AG09309 (cell line): ENCODE results near the gene SH3TC2.

Experiments used
- DNase-seq: peaks from one replicate; pipeline ENCODE4 v3.0.0-alpha.2; 2010; ENCODE audit warnings: low read depth
- H3K4me3 ChIP-seq: 2 replicates; pipeline ENCODE4 v1.5.1; 2011; ENCODE audit warnings: mild to moderate bottlenecking, low read depth, low read length, moderate library complexity; ENCODE audit not compliant: control insufficient read depth
- CTCF ChIP-seq: IDR thresholded peaks from 2 replicates; pipeline ENCODE4 v1.5.1; 2011; ENCODE audit warnings: mild to moderate bottlenecking, low read depth, low read length, inconsistent platforms; ENCODE audit not compliant: insufficient read depth, control insufficient read depth; ENCODE audit errors: missing control alignments

The SH3TC2 gene

DNA sequence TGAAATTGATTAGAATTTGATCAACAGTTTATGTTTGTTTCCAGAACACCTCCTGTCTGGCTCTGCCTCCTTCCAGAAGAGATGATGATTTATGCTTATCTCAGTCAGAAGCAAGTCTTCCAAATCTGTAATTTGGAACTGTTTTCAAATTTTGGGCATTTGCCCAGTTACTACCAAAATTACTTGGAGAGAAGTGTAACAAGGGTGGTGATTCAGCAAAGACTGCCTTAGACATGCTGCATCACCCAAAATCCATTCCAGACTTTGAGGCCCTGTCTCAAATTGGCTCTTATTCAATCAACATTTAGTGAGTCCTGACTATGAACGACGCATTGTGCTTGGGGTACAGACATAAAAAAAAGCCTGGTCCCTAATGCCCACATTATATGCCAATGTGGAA is 89.4 kb downstream of the SH3TC2 start:
- DNase-seq, result no peak
- H3K4me3 ChIP-seq, result no peak overlapping the region
- TF ChIP-seq CTCF, result no peak

- peak; percentile 54 for DNase-seq
- peak; percentile 1 for TF ChIP-seq CTCF
- no peak overlapping the region for H3K4me3 ChIP-seq
Measured at GRCh38 chr5:148972974-148973374, 89.9 kb downstream of the SH3TC2 start.

DNA sequence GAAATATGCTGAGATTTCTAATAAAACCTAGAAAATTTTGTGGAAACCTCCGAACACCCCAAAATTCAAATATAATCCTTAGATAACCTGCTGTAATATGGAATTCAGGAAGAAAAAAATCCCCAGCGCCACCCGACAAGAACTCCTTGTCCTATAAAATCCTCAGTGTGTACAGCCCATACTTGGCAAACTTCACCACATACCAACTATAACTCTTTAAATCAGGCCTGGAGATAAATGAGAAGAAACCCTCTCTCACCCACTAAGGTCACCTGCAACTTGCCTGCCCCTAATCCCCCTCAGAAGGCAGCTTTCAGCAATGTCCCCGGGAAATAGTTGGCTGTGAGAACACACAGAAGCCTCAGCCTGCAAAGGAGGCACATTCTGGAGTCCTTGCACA is 90.5 kb downstream of the SH3TC2 start:
- DNase-seq, result no peak
- no peak overlapping the region for H3K4me3 ChIP-seq
- no peak for TF ChIP-seq CTCF

DNA sequence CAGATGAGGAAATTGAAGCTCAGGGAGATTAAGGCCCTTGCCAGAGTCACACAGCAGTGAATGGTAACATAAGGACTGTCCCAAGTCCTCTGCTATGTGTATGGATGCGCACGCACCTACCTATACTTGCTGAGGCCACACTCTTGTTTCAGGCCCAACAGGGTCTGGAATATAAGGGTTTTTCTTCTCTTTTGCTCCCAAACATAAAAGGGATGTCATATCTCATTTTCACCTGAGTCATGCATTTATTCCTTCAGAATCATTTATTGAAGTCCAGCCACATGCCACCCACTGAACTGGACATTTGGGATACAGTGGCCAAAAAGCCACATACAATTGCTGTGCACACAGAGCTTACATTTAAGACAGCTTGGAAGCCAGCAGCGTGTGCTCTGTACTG is 92.0 kb downstream of the SH3TC2 start:
- no peak for TF ChIP-seq CTCF
- no peak for DNase-seq
- no peak overlapping the region for H3K4me3 ChIP-seq

- H3K4me3 ChIP-seq, result no peak overlapping the region
- DNase-seq, result no peak
- no peak for TF ChIP-seq CTCF
Measured at GRCh38 chr5:148970228-148970627, 92.6 kb downstream of the SH3TC2 start.

DNA sequence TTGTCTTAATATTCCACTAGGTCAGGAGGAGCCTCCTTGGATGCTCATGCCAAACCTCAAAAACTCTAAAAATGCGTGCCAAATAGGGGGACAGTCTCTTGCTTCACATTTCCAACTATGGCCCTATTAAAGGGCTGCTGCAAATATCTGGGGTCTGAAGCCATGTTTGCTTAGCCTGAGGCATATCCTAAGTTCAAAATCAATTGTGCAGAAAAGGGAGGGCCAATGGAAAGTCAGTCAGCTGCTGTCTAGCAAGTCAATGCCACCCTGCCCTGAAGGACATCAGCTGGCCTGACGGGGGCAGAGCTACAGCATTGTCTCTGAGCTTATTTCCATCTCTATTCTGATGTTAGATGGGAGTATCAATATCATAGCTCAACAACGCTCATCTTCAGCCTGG is 93.6 kb downstream of the SH3TC2 start:
- DNase-seq, result no peak
- TF ChIP-seq CTCF, result no peak

DNA sequence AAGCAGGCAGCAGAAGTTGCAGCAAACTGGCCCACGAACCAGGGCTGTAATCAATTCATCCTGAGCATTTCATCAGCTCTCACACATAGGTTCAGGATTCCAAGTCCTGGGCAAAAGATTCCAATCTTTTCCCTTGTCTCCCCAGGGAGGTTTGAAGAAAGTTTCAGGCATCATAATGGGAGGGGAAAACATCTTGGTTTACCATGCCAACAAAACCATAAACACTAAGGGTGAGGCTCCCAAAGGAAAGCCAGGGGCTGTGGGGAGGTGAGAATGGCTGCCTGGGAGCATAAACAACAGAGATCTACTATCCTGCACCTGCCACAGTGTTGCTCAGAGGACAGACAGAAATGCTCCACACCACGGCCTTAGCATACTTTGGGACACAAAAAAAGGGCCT is 94.6 kb downstream of the SH3TC2 start:
- H3K4me3 ChIP-seq, result no peak overlapping the region
- no peak for DNase-seq
- no peak for TF ChIP-seq CTCF

More for the DNA sequence above, 93.6 kb downstream of the SH3TC2 start:
- no peak overlapping the region for H3K4me3 ChIP-seq
